ENCODE data around the gene ALAS1.

Gene ALAS1

DNA sequence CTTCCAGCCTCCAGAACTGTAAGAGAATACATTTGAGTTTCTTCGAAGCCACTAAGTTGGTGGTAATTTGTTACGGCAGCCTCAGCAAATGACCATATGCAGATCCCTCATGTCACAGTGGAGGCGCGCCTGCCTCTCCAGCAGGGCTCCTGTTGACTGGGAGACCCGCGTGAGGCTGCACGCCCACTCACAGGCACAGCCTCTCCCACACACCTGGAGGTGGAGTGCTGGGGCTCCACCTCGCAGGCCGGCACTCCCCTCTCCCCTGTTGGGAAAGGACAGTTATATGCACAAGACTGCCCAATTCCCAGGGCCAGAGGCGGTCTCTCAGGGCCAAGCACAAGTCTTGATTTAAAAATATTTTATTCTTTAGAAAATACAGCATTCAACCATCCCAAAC lies 30.3 kb downstream of the ALAS1 start:
- H3K9me3 ChIP-seq: no peaks in the 10 kb centered on the region
- DNase-seq: no peak
- H3K4me1 ChIP-seq: peaks cover 0 to 9% (median 3%) of the 10 kb centered on the region in 4 donors
- no peak overlapping the region for H3K4me3 ChIP-seq
- TF ChIP-seq, protein P1, sequence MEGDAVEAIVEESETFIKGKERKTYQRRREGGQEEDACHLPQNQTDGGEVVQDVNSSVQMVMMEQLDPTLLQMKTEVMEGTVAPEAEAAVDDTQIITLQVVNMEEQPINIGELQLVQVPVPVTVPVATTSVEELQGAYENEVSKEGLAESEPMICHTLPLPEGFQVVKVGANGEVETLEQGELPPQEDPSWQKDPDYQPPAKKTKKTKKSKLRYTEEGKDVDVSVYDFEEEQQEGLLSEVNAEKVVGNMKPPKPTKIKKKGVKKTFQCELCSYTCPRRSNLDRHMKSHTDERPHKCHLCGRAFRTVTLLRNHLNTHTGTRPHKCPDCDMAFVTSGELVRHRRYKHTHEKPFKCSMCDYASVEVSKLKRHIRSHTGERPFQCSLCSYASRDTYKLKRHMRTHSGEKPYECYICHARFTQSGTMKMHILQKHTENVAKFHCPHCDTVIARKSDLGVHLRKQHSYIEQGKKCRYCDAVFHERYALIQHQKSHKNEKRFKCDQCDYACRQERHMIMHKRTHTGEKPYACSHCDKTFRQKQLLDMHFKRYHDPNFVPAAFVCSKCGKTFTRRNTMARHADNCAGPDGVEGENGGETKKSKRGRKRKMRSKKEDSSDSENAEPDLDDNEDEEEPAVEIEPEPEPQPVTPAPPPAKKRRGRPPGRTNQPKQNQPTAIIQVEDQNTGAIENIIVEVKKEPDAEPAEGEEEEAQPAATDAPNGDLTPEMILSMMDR (IDR thresholded peaks at IDR 0.05): no peak
- H3K27ac ChIP-seq: no peak overlapping the region
- peaks cover 30 to 72% (median 51%) of the 10 kb centered on the region in 3 donors for H3K36me3 ChIP-seq
- H3K27me3 ChIP-seq: no peaks in the 10 kb centered on the region
- intact Hi-C loops (cut with DNase I; ENCODE audit: low total_unique reads): no loop called here

DNA sequence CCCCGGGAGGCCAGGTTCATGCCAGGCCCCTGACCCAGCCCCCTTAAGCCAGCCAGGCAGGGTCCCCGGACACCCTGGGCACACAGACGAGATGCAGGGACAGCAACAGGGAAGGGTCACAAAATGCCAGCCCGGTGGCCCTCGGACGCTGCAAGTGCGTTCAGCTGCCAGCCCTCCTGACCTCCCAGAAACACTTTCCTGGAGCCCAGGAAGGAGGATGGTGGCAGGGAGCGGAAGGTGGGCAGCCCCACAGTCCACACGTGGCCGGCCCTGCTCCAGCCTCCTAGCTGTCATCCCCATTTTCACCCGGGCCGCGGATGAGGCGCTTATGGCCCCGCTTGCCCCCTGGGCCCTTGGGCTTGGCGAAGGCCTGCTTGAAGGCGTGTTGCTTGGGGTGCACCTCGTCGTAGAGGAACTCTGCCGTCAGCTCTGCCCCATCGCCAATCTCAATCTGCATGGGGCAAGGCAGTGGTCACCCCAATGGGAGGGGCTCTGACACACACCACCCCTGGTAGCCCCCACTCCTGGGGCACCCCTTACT lies 30.9 kb downstream of the ALAS1 start:
- intact Hi-C loops (cut with DNase I; ENCODE audit: low total_unique reads): no loop called here
- Histone ChIP-seq H3K4me3 (no peak overlapping the region), H3K9me3 (no peaks in the 10 kb centered on the region), H3K27me3 (no peaks in the 10 kb centered on the region), H3K27ac (no peak overlapping the region), H3K36me3 (peaks cover 30 to 71% (median 51%) of the 10 kb centered on the region in 3 donors), H3K4me1 (peaks cover 0 to 10% (median 3%) of the 10 kb centered on the region in 4 donors)
- no peak for DNase-seq
- TF ChIP-seq, protein P1 (IDR thresholded peaks at IDR 0.05): no peak

DNA sequence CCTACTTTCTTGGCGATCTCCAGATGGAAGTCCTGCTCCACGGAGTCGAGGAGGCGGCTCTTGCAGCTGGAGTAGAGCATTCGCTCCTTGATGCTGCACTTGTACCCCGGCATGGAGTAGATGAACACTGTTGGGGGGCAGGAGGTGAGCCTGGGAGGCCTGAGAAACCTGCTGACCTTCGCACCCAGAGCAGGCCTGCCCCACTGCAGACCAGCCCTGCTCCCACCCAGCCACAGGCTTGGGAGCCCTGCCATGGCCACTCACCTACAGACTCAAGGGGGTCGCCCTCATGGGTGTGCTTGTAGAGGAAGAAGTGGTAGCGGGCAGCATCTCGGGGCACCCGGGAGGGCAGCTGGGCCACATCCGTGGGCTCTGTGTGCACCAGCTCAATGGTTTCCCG lies 31.7 kb downstream of the ALAS1 start:
- Histone ChIP-seq H3K36me3 (peaks cover 30 to 79% (median 54%) of the 10 kb centered on the region in 3 donors), H3K27me3 (no peaks in the 10 kb centered on the region), H3K4me3 (no peak overlapping the region), H3K9me3 (no peaks in the 10 kb centered on the region), H3K4me1 (peaks cover 0 to 17% (median 3%) of the 10 kb centered on the region in 4 donors), H3K27ac (no peak overlapping the region)
- TF ChIP-seq, protein P1 (IDR thresholded peaks at IDR 0.05): no peak
- no peak for DNase-seq
- intact Hi-C loops (cut with DNase I; ENCODE audit: low total_unique reads): loop anchor here (5.0 kb wide), 1 partner anchor 113 kb away; no protein-coding TSS in a partner anchor

DNA sequence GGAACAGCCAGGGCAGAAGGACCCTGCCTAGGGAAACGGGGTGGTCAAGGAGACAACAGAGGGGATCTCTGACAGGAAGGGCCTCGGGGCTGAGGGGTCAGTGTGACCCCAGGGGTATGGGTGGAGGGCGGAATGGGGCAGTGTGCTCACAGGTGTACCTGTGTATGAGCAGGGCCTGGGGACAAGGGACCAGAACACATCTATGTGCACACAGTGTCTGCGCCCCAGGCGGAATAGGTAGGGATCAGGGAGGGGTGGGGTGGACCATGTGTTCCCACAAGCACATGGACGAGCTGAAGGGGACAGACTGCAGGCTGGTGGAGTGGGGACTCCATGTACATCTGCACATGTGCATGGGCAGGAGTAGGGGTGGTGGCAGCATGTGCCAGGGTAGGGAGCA lies 32.5 kb downstream of the ALAS1 start:
- Histone ChIP-seq H3K9me3 (no peaks in the 10 kb centered on the region), H3K36me3 (peaks cover 30 to 85% (median 56%) of the 10 kb centered on the region in 3 donors), H3K27me3 (no peaks in the 10 kb centered on the region), H3K4me3 (no peak overlapping the region), H3K27ac (no peak overlapping the region), H3K4me1 (peaks cover 0 to 17% (median 7%) of the 10 kb centered on the region in 4 donors)
- intact Hi-C loops (cut with DNase I; ENCODE audit: low total_unique reads): loop anchor here (5.0 kb wide), 1 partner anchor 112 kb away; no protein-coding TSS in a partner anchor
- TF ChIP-seq, protein P1 (IDR thresholded peaks at IDR 0.05): no peak
- no peak for DNase-seq

DNA sequence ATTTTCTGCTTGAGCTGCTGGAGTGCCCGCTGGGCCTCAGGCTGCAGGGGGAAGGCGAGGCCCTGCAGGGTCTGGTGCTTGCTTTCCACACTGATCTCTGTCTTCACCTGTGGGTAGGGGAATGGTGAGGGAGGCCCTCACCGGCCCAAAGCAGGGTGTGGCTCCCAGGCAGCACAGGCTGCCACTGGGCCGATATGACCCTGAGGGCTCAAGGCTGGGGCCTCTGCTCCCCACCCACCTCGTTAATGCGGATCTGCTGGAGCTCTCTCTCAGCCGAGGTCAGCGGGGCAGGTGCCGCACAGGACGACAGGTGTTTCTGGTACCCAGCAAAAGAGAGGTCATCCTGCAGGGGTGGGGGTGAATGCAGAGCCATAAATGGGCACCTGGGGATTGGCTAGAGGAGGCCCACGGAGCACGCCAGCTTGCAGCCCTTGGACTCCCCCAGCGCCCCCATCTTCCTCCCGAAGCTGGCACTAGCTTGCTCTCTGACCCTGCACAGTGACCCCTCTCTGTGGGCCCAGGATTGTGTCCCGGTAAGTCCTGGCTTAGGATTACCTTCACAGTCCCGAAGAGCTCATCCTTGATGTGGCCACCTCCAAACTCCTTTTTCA lies 33.0 kb downstream of the ALAS1 start:
- DNase-seq: no peak
- Histone ChIP-seq H3K9me3 (no peaks in the 10 kb centered on the region), H3K27me3 (no peaks in the 10 kb centered on the region), H3K36me3 (peaks cover 30 to 85% (median 56%) of the 10 kb centered on the region in 3 donors), H3K27ac (no peak overlapping the region), H3K4me1 (peaks cover 0 to 22% (median 10%) of the 10 kb centered on the region in 4 donors), H3K4me3 (no peak overlapping the region)
- TF ChIP-seq, protein P1 (IDR thresholded peaks at IDR 0.05): no peak
- intact Hi-C loops (cut with DNase I; ENCODE audit: low total_unique reads): loop anchor here (5.0 kb wide), 1 partner anchor 111 kb away; no protein-coding TSS in a partner anchor

All from tibial artery (tissue), 4 donors.